ENCODE measurements around the gene WFDC6. TPM values are rescaled to one million over a fixed set of nuclear protein-coding genes. Genes with fewer than 3 reads are reported as not detected.

Gene WFDC6
- total RNA-seq, 2 donors from 2014 or later = not detected

- no peaks in the 10 kb centered on the region for H3K4me1 Mint-ChIP-seq
- H3K4me3 ChIP-seq (ENCODE audit: low read length) = no peak overlapping the region
- no peak overlapping the region for H3K27ac Mint-ChIP-seq
- H3K27me3 Mint-ChIP-seq (ENCODE audit: insufficient read depth) = peaks cover 38% of the 10 kb centered on the region
- H3K36me3 ChIP-seq (ENCODE audit: control insufficient read depth, insufficient read depth, low read length) = no peaks in the 10 kb centered on the region
- H3K27ac ChIP-seq (ENCODE audit: low read depth, low read length) = no peak overlapping the region
- no peaks in the 10 kb centered on the region for H3K36me3 Mint-ChIP-seq (ENCODE audit: low read depth)
- no peaks in the 10 kb centered on the region for H3K9me3 ChIP-seq (ENCODE audit: control insufficient read depth, low read length)
- no peaks in the 10 kb centered on the region for H3K9me3 Mint-ChIP-seq
- TF ChIP-seq CTCF (conservative IDR thresholded peaks at IDR 0.05) = no peak
- H3K4me3 Mint-ChIP-seq = no peak overlapping the region
- no peak overlapping the region for H3K9ac ChIP-seq (ENCODE audit: extremely low read depth, low read length, poor library complexity, severe bottlenecking)
- WGBS, 2 experiments (ENCODE audit: insufficient coverage in 1 of 2, insufficient read length in 1 of 2) = 94 to 100% methylated on average over 2 to 3 of the region's 4 CpGs
- no peaks in the 10 kb centered on the region for H3K4me1 ChIP-seq (ENCODE audit: control insufficient read depth, insufficient read depth, low read length)
- no peak for DNase-seq
- H3K27me3 ChIP-seq (ENCODE audit: control insufficient read depth, insufficient read depth, low read length, poor library complexity, severe bottlenecking) = peaks cover 42% of the 10 kb centered on the region
Measured at GRCh38 chr20:45527294-45527693, 12.0 kb downstream of the WFDC6 start.

GRCh38 chr20:45523821-45524220 is 15.5 kb downstream of the WFDC6 start:
- Mint-ChIP-seq H3K27me3 (ENCODE audit: insufficient read depth) (peaks cover 43% of the 10 kb centered on the region), H3K4me1 (no peaks in the 10 kb centered on the region), H3K36me3 (ENCODE audit: low read depth) (no peaks in the 10 kb centered on the region), H3K27ac (no peak overlapping the region), H3K4me3 (no peak overlapping the region), H3K9me3 (no peaks in the 10 kb centered on the region)
- Histone ChIP-seq H3K9me3 (ENCODE audit: control insufficient read depth, low read length) (no peaks in the 10 kb centered on the region), H3K36me3 (ENCODE audit: control insufficient read depth, insufficient read depth, low read length) (no peaks in the 10 kb centered on the region), H3K27me3 (ENCODE audit: control insufficient read depth, insufficient read depth, low read length, poor library complexity, severe bottlenecking) (peaks cover 62% of the 10 kb centered on the region), H3K27ac (ENCODE audit: low read depth, low read length) (no peak overlapping the region), H3K4me3 (ENCODE audit: low read length) (no peak overlapping the region), H3K4me1 (ENCODE audit: control insufficient read depth, insufficient read depth, low read length) (no peaks in the 10 kb centered on the region), H3K9ac (ENCODE audit: extremely low read depth, low read length, poor library complexity, severe bottlenecking) (no peak overlapping the region)
- DNase-seq = no peak
- 78% methylated on average over 1 of the region's 1 CpG; no CpG with 5 or more reads in 1 of the 2 experiments for WGBS, 2 experiments (ENCODE audit: insufficient coverage in 1 of 2, insufficient read length in 1 of 2)
- TF ChIP-seq CTCF (conservative IDR thresholded peaks at IDR 0.05) = no peak

DNA sequence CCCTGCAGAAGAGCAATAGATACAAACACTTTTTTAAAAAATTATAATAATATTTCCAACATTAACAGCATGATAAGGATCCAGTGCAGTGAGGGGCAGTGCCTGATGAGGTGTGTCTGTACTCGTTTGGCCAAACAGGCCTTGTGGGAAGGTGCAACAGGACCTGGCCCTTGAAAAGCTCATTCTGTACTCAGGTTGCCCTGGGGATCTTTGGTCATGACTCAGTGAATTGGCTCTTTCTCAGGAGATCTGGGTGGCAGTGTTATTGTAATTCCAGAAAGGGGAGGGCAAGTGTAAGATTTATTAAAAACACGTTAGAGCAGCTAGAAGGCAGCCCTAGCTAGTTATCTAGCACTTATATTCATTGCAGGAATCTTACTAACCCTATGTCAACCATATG is 21.0 kb downstream of the WFDC6 start:
- 71 to 82% methylated on average over 1 of the region's 2 CpGs for WGBS, 2 experiments (ENCODE audit: insufficient coverage in 1 of 2, insufficient read length in 1 of 2)

More for the DNA sequence above, 21.0 kb downstream of the WFDC6 start:
- Mint-ChIP-seq H3K27me3 (ENCODE audit: insufficient read depth) (peaks cover 43% of the 10 kb centered on the region), H3K4me3 (no peak overlapping the region), H3K36me3 (ENCODE audit: low read depth) (no peaks in the 10 kb centered on the region), H3K27ac (no peak overlapping the region), H3K4me1 (no peaks in the 10 kb centered on the region), H3K9me3 (no peaks in the 10 kb centered on the region)
- Histone ChIP-seq H3K27me3 (ENCODE audit: control insufficient read depth, insufficient read depth, low read length, poor library complexity, severe bottlenecking) (peaks cover 59% of the 10 kb centered on the region), H3K4me3 (ENCODE audit: low read length) (no peak overlapping the region), H3K4me1 (ENCODE audit: control insufficient read depth, insufficient read depth, low read length) (no peaks in the 10 kb centered on the region), H3K9ac (ENCODE audit: extremely low read depth, low read length, poor library complexity, severe bottlenecking) (no peak overlapping the region), H3K27ac (ENCODE audit: low read depth, low read length) (no peak overlapping the region), H3K36me3 (ENCODE audit: control insufficient read depth, insufficient read depth, low read length) (no peaks in the 10 kb centered on the region), H3K9me3 (ENCODE audit: control insufficient read depth, low read length) (no peaks in the 10 kb centered on the region)
- DNase-seq = no peak
- no peak for TF ChIP-seq CTCF (conservative IDR thresholded peaks at IDR 0.05)

All from endodermal cell (in vitro differentiated cells).